GM19240 (cell line): ENCODE measurements around the gene TMEM266.

Source experiments
- DNase-seq: peaks from one replicate; pipeline ENCODE4 v3.0.0; 2011; ENCODE audit warnings: low spot score; ENCODE audit not compliant: insufficient read length

The TMEM266 gene

DNA sequence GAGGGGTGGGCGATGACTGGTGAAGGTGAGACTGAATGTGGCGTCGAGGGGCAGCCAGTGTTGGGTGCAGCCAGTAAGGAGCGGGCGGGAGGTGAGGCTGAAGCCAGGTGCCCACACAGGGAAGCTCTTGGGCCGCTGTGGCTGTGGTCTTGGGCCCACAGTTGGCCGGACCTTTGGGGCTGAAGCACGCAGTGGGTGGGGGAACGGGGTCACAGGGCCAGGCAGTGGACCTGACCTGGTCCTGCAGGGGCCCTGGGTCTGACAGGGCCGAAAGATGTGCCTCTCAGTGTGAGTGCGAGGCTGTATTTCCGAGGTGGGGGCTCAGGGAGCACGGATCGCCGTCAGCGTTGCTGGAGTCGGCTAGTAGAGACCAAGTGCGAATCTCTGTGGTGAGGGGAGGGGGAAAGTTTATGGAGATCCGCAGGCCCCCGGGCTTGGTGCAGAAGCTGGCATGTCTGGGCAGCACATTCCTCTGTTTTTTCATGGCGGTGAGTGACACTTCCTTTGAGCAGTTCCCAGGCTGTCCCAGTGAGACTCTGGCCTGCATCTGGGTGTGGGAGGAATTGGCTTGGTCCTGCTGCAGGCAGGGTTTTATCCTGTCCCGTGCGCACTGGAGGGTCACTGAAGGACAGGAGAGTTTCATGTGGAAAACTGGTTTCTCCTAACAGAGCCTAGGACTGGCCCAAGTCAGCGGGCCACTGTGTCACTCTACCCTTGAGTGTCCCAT is 100.8 kb downstream of the TMEM266 start:
- no peak for DNase-seq

DNA sequence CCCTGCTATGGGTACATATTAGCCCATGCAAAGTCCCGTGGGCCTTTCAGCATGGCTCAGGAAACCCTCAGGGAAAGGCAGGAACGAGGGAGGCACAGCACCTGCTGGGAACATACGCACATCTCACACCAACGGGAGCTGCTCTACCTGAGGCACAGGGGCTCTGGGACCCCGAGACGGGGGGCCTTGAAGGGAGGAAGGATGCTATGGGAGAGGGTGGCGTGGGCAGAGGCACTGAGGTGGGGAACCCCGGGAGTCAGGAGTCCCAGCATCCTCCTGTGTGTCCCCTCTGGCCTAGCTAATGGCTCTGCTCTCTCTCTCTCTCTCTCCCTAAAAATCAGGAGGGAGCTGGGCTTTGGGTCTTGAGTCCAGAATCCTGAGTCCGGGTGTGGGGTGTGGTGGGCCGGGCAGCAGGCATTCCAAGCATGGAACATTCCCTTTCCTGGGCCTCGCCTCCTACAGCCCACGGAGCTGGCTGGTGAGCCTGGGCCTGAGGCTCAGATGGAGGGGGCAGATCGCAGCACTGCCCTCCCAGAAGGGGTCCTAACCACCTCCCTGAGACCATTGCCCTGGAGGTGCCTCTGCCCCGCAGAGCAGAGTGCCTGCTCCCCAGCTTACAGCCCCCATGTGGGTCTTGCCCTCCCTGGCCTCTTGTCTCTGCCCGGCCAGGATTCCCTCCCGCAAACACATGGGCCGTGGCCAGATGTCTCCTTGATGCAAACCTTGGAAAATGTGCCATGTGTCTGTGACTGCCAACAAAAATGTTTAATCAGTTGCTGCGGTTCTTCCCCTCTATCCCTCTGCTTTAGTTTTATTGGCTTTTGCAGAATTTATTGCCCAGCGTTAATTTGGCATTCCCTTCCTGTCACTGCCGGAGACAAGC is 101.6 kb downstream of the TMEM266 start:
- no peak for DNase-seq

DNA sequence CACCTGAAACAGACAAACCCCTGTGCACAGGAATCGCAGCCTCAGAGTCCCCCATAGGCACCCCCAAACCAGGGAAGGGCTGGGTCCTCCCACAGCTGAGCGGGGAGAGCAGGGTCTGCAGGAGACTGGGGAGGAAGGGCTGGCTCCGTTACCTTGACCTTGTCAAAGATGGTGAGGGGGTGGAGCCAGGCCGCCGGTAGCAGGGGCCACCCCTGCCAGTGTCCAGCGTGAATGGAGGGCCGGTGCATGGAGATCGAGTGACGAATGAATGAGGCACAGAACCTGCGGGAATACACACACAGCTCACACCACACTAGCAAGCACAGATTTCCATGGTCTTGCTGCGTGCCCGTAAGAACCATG is 102.2 kb downstream of the TMEM266 start:
- no peak for DNase-seq

DNA sequence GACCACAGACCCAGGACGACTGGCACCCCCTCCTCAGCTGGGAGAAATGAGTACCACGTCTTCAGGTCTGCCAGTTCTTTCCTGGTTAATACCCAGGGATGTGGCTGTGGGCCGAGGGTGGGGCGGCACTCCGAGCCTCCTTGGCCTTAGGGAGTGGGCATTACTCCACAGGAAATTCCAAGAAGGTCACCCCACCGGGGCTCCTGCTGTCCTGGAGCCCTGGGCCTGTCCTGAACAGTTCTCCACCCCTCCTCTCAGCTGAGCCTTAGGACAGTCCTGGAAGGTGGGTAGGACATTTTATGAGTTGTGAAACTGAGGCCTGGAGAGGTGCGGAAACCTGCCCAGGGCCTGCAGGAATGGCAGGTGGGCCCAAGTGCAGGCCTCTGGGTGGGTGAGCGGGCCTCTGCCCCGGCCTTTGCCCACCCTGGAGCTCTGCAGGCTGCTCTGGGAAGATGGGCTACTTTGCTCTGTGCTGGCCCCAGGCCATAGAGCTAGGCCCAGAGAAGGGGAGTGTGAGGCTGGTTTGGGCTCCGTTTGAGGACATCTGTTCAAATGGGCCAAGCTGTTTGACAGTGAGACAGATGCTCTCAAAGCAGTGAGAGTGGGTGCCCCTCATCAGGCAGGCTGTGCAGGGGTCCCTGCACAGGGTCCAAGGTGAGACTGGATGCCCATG is 103.1 kb downstream of the TMEM266 start:
- no peak for DNase-seq

DNA sequence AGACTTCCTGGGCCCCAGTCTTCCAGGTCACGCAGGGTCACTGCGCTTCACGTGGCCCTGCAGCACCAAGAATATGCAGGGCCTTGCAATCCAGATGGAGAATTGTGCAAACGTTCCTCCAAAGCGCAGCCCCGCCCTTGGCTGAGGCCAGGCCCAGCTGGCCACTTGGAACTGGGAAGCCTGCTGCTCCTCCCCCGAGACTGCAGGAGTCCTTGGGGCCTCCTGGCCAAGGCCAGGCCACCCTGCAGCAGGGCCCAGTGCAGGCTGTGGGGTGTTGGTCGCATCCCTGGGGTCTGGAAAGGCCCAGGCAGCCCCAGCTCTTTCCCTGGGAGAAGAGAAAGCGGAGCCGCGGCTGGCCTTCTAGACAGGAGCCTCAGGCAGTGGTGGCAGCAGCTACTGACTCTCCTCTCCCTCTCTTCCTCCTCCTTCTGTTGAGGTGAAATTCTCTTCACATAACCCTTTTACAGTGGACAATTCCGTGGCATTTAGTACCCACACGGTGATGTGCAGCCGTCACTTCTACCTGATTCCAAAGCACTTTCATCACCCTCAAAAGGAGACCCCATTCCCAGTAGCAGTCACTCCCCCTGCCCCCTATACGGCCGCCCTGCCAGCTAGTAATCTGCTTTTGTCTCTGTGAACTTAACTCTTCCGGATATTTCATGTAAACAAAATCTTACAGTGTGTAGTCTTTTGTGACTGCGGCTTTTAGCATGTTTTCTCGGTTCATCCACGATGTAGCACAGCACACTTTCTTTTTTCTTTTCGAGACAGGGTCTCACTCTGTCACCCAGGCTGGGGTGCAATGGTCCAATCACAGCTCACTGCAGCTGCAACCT is 103.9 kb downstream of the TMEM266 start:
- DNase-seq = no peak

DNA sequence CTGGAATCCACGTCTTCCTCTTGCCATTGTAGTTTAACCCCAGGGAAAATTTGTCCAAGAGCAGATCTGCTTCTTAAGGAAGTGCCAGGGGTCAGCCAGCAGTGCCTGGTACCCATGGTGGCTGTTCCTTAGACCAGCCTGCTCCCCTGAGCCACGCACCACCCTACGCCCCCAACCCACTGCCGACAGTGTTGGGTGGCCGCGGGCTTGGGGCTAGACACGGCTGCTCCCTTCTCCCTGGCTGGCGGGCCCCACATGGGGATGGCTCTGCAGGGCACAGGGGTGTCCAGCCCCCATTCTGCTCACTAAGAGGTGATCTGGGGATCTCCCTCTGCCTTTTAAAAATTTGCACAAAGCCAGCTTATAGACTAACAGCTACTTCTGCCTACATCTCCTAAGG is 104.8 kb downstream of the TMEM266 start:
- DNase-seq = no peak

DNA sequence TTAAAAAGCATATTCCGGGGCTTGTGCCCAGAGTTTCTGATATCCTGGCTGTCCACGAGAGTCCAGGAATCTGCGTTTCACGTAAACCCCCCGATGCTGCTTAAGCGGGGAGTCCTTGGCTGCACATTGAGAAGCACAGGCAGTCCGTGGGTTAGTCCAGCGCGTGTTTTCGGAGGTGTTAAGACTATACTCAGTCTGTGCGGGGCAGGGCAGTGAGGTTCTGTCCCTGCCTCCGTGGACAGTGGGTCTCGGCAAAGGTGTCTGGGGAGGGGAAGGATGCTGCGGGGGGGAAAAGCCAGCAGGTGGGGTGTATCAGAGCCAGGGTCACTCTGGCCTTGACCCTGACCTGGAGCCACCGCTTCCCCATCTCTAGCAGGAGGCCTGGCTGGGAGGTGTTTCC is 106.2 kb downstream of the TMEM266 start:
- no peak for DNase-seq

DNA sequence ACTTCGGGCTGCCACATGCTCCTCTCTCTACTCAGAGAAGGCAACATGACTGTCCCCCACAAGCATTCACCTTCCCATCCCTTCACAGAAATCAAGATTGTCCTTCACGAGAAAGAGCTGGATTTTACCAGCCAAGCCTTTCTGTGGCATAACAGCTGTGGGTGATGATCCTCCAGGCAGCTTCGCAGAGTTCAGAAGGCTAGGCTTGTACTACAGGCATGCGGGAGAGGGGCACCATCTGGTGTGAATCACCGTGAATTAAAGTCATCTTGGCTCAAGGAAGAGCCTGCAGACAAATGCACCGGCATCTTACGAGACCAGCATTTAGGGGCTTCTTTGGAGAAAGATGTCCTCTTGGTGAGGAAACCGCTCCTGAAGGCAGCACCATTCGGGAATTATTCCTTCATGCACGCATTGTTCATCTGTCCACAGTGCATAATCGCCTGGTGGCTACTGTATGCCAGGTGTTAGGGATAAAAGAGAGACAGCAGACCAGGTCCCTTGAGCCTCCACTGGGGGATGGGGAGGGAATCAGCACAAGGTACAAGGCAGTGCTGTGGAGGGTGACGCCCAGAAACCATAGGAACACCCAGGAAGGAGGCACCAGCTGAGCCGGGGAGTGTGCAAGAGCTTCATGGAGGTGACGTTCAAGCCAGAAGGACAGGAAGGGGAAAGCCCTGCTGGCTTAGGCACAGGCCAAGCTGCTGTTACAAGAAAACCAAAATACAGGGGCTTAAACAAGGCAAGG is 108.6 kb downstream of the TMEM266 start:
- no peak for DNase-seq

DNA sequence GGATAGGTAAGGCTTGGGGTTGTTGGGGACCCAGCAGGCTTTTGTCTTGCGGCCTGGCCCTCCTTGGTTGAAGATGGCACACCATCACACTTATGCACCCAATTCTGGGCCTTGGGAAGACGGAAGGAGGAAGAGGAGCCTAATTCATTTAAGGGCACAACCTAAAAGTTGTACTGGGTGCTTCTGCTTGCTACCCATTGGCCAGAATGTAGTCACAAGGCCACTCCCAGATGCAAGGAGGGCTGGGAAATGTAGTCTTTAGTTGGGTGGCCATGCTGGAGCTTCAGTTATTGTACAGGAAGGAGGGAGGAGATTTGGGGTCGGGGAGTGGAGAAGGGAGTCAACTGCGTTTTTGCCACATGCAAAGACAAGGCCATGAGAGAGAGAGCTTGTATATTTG is 109.2 kb downstream of the TMEM266 start:
- DNase-seq = no peak

DNA sequence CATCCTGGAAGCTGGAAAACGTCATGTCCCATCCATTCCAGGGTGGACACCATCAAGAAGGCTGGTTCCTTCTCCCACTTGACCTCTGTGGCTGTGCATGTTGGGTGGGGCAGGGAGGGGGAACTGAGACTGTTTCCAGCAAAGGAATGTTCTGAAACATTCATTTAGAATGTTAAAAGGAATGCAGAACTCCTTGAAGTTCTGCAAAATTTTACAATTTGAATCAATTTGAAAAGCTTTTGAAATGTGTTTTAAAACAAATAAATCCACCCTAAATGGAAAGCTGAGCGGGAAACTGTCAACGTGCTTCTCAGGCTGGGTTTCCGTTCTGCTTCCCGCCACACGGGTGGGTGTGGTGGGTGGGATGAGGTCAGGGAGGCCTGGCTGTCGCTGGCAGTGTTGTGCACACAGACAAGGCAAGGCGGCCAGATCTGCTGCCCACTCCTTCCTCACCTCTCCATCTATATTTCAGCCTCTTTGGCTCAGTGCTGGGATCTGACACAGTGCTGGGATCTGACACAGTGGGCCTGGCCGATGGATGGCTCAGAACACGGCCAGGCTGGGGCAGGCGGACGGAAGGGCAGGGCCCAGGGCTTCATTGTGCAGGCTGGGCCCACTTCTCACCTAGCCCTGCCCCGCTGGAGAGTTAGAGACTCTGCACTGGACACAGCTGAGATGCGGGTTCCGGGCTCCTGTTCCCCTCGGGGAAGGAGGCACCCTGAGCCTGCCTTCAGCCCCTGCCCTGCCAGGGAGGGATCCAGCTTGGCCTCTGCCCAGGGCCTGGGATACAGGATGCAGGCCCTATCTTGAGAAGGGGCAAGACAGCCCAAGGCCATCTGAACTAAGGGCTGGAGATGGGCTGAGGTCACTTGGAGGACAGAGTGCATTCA is 110.4 kb downstream of the TMEM266 start:
- no peak for DNase-seq

DNA sequence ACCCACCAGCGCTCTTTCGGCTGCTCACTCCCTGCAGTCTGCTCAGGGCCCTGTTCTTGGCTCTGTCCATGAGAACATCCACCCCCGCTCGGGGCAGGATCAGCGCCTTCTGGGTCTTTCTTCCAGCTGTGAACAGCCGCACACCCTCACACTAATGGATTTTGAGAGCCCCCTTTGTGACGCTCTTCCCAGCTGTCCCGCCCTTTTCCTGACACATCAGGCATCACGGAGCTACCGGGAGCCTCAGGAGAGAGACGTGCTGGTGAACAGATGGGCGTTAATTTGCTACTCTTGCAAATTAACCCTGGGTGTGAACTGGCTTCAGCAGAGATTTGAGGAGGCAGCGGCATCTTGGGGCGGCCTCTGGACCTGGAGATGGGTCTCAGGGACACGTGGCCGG is 113.0 kb downstream of the TMEM266 start:
- DNase-seq = no peak

DNA sequence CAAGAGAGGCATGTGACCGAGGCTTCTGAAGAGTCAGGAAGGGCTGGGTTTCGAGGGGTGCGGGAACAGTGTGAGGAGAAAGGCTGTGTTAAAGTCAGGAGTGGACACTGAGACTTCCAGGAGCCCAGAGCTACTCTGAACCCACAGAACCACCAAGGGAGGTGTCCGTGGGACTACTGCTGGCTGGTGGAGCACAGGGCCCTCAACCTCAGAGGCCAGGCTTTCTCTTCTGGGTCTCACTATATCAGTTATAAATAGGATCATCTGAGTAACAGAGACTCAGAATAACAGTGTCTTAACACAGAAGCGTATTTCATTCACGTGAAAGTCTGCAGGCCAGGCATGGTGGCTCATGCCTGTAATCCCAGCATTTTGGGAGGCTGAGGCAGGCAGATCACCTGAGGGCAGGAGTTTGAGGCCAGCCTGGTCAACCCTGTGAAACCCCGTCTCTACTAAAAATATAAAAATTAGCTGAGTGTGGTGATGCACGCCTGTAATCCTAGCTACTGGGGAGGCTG is 113.6 kb downstream of the TMEM266 start:
- DNase-seq = no peak

DNA sequence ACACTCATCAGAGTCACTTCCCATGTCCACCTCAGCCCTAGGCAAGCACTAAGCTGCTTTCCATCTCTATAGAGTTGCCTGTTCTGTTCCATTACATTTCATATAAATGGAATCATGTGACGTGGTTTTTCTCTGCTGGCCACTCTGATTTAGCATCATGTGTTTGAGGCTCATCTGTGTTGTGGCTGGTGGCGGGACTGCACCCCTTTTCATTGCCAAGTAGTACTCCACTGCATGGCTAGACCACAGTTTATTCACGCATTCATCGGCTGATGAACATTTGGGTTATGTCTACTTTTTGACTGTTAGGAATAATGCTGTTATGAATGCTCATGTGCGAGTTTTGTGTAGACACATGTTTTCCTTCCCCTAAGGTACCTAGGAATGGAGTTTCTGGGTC is 114.9 kb downstream of the TMEM266 start:
- DNase-seq = no peak

DNA sequence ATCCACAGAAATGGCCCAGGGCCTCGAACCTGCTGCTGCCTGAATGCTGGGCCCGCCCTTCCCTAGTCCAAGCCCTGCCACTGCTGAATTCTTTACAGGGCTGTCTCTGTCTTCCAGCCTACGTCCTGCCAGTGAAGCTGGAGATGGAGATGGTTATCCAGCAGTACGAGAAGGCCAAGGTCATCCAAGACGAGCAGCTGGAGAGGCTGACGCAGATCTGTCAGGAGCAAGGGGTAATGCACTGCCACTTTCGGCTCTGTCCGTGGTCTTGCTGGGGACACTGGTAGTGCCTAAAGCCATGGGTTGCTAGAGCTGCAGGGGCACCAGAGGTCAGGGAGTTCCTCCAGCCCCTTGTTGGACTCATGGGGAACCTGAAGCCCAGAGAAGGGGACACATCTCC is 115.7 kb downstream of the TMEM266 start:
- DNase-seq = no peak

DNA sequence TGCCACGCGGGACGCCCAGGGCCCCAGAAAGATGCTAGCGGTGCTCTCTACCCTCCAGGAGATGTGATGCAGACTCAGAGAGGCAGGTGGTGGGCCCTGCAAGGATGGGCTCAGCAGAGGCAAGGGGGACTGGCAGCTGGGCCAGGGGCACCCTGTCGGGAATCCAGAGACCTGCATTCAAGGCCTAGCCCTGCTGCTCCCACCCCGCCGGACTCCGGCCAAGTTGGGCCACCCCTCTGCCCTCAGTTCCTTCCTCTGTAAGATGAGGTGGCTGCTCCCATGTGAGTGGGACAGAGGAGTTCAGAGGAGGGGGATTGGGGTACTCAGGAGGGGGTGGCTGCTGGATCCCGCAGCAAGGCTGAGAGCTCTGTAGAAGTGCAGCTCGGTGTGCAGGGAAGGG is 116.3 kb downstream of the TMEM266 start:
- no peak for DNase-seq

DNA sequence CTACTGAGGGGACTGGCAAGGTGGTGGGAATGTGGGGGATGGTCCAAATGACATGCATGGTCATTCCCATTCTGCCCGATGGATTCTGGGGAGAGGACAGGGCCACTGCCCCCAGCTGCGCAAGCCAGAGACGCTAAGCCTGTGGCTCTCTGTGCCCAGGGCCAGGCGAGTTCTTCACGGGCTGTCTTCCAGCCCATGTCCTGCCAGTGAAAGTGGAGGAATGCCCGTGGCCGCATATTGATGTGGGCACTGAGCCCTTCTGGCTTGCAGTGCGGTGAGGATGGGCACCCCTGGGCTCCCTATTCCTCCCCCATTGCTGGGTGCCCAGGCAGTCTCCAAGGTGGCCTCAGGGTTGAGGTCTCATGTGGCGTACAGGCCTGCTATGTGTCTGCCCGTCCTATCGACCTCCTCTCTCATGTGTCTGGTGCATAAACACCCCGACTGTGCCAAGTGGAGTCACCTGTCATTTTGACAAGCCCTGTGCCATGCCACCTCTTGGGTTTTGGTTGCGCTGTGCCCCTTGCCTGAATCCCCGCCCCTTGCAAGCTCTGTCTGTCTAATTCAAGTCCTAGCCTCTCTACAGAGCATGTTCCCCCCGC is 116.8 kb downstream of the TMEM266 start:
- no peak for DNase-seq

DNA sequence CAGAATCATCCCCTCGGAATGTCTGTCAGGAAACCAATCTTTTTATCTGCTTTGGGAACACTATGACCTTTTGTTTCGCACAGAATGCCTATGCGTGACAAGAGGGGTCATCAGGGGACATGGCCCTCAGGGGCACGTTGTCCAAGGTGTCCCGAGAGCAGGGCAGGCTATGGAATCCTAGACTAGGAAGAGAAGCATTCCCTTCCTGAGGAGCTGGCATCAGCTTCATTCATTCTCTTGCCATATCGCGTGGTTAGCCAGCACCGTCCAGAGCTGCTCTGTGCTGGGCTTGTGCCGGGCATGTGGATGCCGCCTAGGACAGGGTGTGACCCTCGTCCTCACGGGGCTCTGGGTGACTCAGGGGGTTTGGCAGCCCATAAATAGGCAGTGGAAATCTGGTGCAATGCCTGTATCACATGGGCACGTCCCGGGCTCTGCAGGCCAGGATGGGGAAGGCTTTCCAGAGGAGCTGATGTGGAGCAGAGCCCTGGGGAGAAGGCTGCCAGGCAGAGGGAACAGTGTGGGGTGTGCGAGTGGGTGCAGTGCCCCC is 117.8 kb downstream of the TMEM266 start:
- DNase-seq = no peak

DNA sequence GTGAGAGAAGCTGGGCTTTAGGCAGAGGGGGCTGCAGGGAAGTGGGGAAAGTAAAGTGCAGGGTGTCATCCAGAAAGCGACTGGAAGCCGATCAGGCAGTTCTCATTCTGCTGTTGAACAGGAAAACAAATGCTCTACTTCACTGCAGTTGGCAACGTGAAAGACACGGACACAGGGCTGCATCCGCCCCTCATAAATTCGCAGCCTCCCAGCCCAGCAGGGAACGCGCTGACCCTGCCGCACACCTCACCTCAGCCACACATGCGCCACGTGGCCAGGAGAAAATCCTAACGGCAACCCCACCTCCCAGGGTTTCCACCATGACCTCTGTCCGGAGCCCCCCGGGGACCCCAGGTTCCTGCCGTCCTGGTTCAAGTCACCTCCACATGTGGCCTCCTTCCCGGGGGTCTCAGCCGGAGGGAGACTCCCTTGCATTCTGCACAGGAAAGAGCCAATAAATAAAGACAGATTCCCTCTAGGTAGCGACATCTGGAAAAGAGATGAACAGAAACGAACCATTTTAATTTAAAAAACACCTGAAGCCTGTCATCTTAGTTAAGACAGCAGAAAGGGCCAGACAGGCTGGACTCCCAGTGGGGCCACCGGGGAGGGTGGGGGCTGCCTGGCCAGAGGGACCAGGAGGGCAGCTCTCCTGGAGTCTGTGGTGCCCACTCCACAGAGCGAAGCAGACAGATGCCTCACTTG is 118.7 kb downstream of the TMEM266 start:
- no peak for DNase-seq
